GM19397 (cell line): Measurements from ENCODE around the gene MYOC.
"Not testable (repeated sequence)": the region's sequence is repeated elsewhere in the genome, so short reads cannot be mapped to it uniquely, and the experiment has no call there.

ENCODE experiments used
- ATAC-seq: cut with Tn5 transposase; IDR thresholded peaks from one replicate; pipeline ENCODE4 v1.9.1; 2021; ENCODE audit warnings: mild to moderate bottlenecking, moderate library complexity; ENCODE audit not compliant: unreplicated experiment

Gene MYOC

DNA sequence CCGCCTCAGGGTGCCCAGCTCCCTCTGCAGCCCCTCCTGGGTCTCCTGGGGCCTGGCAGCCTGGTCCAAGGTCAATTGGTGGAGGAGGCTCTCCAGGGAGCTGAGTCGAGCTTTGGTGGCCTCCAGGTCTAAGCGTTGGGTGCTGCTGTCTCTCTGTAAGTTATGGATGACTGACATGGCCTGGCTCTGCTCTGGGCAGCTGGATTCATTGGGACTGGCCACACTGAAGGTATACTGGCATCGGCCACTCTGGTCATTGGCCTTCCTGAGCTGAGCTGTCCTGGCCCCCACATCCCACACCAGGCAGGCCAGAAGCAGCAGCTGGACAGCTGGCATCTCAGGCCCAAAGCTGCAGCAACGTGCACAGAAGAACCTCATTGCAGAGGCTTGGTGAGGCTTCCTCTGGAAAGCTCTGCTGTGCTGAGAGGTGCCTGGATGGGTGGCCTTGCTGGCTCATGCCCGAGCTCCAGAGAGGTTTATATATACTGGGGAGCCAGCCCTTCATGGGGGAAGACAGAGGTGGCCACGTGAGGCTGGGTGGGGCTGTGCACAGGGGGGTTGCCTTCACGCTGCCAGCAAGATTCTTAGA is at the start of gene MYOC:
Gene MYOC, minus strand, starts transcription at position 455 of the 589 bp plus-strand sequence. Its CDS starts 77 bp downstream, at position 378.
- ATAC-seq, result no peak

- ATAC-seq, result no peak
Observed at GRCh38 chr1:171699531-171699930, 47.0 kb upstream of the MYOC start.

- not testable (repeated sequence) for ATAC-seq
Observed at GRCh38 chr1:171695772-171696171, 43.3 kb upstream of the MYOC start.

DNA sequence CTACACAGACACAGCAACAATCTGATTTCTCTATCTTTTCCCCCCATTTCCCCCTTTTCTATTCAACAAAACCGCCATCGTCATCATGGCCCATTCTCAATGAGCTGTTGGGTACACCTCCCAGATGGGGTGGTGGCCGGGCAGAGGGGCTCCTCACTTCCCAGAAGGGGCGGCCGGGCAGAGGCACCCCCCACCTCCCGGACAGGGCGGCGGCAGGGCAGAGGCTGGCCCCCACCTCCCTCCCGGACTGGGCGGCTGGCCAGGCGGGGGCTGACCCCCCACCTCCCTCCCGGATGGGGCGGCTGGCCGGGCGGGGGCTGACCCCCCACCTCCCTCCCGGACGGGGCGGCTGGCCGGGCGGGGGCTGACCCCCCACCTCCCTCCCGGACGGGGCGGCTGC is 41.1 kb upstream of the MYOC start:
- not testable (repeated sequence) for ATAC-seq

- ATAC-seq, result no peak
Observed at GRCh38 chr1:171683870-171684269, 31.4 kb upstream of the MYOC start.

- ATAC-seq, result no peak
Observed at GRCh38 chr1:171680339-171680738, 27.9 kb upstream of the MYOC start.

DNA sequence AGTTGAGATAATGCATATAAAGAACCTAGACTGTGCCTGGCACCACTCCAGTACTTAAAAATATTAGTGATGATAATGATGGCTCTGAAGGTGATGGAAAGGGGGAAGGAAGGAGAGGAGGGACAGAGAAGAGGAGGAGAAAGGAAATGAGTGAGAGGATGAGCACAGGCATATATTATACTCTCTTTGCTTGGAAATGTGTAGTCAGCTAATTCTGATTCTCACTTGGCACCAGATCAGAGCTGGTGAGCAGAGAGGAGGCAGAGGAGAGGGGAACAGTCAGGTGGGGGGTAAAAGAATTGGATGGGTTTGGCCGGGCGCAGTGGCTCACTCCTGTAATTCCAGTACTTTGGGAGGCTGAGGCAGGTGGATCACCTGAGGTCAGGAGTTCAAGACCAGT is 24.3 kb upstream of the MYOC start:
- no peak for ATAC-seq

- ATAC-seq, result no peak
Observed at GRCh38 chr1:171674431-171675405, 22.2 kb upstream of the MYOC start.

DNA sequence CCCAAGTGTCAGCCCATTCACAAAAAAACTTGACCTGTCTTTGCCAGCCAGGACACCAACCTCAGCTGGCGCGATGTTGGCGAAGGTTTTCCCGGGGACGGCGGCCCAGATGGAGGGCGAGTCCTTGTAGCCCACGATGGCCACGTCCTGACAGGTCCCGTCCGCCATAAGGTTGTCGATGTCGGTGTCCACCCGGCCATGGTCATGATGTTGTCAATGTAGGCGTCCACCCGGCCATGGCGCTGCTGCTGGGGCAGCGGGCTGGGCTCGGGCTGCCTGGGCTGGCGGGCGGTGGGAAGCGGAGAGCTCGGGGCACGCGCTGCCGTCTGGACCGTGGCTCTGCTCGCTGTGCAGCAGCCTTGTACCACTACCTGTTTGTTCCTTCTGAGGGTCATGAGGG is 18.3 kb upstream of the MYOC start:
- no peak for ATAC-seq

DNA sequence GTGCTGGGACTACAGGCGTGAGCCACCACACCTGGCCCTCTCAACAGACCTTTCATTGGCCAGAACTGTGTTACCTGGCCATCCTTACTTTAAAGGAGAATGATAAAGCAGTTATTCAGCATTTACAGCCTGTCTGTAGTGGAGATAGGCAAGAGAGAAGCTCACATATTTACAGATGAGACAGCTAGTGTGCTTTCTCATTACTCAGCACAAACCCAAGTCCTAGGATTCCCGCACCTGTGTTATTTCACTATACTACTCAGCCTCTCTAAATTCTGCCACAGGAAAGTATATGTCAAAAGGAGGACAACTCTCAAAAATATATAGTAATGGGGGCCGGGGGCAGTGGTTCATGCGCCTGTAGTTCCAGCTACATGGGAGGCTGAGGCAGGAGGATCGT is 15.9 kb upstream of the MYOC start:
- ATAC-seq, result no peak

- no peak for ATAC-seq
Observed at GRCh38 chr1:171666114-171666769, 13.8 kb upstream of the MYOC start.

GRCh38 chr1:171664976-171665375 is 12.5 kb upstream of the MYOC start:
- no peak for ATAC-seq

DNA sequence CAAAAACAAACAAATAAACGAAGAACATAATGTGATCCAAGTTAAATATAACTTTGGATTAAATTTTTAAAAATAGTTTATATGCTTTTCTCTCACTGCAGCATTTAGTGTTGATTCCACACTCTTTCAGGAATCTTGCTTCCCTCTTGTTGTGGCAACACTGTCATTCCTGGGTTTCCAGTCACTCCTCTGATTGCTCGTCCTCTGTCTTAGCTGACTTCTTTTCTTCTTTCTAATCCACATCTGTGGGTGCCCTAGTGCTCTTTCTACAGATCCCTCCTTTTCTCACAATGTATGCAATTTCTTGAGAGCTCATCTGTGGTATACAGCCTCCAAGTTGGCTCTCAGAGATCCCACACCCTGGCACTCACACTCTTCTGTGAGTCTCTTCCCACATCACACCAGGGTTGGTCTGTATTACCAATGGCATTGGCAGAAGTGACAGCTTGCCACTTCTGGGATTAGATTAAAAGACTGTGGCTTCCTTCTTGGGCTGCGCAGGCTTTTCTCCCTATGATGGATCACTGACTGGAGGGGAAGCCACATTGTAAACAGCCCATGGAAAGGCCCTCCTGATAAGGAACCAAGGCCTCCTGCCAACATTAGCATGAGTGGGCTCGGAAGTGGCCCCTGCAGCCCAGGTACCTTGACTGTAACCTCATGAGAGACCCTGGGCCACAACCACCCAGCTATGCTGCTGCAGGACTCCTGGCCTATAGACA is 11.5 kb upstream of the MYOC start:
- no peak for ATAC-seq

DNA sequence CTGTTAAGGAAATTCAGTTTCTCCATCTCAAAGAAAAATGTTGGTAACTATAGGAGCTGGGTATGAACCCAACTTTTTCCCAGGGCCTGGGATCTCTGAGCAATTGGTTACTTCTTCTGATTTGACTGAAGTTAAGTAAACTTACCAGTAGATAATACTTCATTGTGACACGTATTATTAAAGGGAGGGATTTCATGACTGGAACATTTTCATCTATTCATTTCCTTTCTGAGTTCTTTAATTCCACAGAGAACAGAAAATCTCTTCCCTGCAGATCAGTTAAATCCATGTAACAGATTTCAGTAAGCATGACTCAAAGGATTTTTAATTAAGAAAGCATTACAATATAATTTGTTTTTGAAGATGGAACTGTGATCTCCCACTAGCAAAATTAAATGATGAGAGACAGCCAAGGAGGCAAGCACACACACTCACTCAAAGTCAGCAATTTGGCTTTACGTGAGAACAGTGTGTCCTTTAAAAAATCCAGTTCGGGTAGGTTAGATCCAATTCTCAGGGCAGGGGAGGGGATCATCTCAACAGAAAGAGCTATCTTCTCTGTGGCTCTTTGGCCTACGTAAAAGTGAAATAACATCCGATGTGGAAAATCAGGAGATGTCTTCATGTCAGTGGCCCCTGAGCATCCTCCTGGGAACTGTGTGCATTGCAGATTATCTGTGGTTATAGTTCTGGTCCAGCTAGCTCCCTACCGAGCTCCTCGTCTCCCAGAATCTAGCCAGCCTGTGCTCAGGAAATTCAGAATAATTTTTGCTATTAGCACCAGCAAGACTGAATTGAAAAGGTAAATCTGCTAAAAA is 10.8 kb upstream of the MYOC start:
- no peak for ATAC-seq

- ATAC-seq, result no peak
Observed at GRCh38 chr1:171661076-171661650, 8.7 kb upstream of the MYOC start.

DNA sequence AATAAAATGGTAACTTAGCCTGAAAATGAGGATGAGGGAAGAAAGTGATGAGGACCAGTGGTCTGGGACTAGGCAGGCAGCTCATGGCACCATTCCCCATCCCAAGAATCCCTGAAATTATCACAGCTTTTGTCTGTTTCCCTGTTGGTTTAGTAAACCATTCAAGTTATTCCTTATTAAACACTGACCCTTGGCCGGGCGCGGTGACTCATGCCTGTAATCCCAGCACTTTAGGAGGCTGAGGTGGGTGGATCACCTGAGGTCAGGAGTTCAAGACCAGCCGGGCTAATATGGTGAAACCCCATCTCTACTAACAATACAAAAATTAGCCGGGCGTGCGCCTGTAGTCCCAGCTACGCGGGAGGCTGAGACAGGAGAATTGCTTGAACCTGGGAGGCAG is 3.7 kb upstream of the MYOC start:
- not testable (repeated sequence) for ATAC-seq

GRCh38 chr1:171655746-171656116 is 3.2 kb upstream of the MYOC start:
- no peak for ATAC-seq

DNA sequence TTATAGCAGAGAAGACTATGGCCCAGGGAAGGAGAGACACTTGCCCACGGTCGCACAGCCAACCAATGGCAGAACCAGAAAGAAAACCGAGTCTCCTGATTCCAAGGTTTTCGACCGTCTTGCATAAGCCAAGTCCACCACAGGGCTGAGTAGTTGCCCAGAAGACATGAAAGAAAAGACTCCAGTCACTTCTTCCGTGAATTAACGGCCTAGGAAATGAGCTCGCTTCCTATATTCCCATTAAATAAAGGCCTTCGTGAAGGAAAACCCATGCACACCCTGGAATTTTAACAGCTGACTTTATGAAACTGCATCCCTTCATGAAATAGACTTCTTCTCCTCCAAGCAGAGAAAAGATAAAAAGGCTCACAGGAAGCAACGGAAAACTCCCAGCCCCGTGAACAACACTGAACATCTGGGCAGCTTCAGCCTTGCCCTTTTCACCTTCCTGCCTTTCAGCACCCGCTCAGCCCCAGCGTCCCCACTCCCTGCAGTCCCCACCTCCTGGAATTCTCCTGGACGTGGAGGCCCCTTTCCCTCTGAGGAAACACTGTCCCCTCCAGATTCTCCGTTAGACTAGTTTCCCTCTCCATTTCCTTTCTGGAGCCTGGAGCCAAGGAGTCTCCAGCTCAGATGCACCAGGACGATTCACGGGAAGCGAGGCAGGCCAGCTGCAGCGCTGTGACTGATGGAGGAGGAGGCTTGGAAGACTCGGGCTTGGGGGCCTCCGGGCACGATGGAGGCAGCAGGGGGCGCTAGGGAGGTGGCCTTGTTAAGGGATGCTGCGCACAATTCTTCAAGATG is 2.7 kb upstream of the MYOC start:
- ATAC-seq, result no peak
